Inflammatory macrophage (primary cell): Measurements from ENCODE around the gene PSORS1C1.
A peak's percentile ranks its signal among the peaks of the same experiment; 100 is the strongest.
"Not testable (repeated sequence)": the region's sequence is repeated elsewhere in the genome, so short reads cannot be mapped to it uniquely, and the experiment has no call there.

Experiments used
- DNase-seq, 2 donors: peaks; one replicate each; pipeline ENCODE4 v3.0.0-alpha.2; 2020 to 2022

Gene PSORS1C1

GRCh38 chr6:31158863-31159855 is 44.6 kb downstream of the PSORS1C1 start:
- peak in 1 of 2 donors; percentile 3 for DNase-seq

GRCh38 chr6:31161216-31162126 is 46.9 kb downstream of the PSORS1C1 start:
- DNase-seq: no peak

GRCh38 chr6:31162463-31163165 is 48.0 kb downstream of the PSORS1C1 start:
- DNase-seq: no peak

- DNase-seq: no peak
Observed at GRCh38 chr6:31163922-31164321, 49.3 kb downstream of the PSORS1C1 start.

GRCh38 chr6:31164475-31165063 is 50.0 kb downstream of the PSORS1C1 start:
- DNase-seq: not testable (repeated sequence)

GRCh38 chr6:31165064-31165832 is 50.6 kb downstream of the PSORS1C1 start:
- DNase-seq: not testable (repeated sequence)

- DNase-seq: no peak
Observed at GRCh38 chr6:31165986-31166385, 51.4 kb downstream of the PSORS1C1 start.

- no peak for DNase-seq
Observed at GRCh38 chr6:31168606-31169005, 54.0 kb downstream of the PSORS1C1 start.

GRCh38 chr6:31169123-31169857 is 54.7 kb downstream of the PSORS1C1 start:
- DNase-seq: no peak

- not testable (repeated sequence) for DNase-seq
Observed at GRCh38 chr6:31169858-31170599, 55.4 kb downstream of the PSORS1C1 start.

- DNase-seq: no peak
Observed at GRCh38 chr6:31170600-31170881, 55.9 kb downstream of the PSORS1C1 start, which contains the start of gene POU5F1. POU5F1 (minus strand) TSS chr6:31170682; CDS start chr6:31170620, 62 bp downstream.

GRCh38 chr6:31170987-31171671 is 56.5 kb downstream of the PSORS1C1 start:
- no peak for DNase-seq

- DNase-seq: no peak
Observed at GRCh38 chr6:31171931-31172905, 57.6 kb downstream of the PSORS1C1 start.

GRCh38 chr6:31172973-31173384 is 58.4 kb downstream of the PSORS1C1 start:
- no peak for DNase-seq

GRCh38 chr6:31173406-31173805 is 58.8 kb downstream of the PSORS1C1 start:
- DNase-seq: no peak

GRCh38 chr6:31174378-31174777 is 59.8 kb downstream of the PSORS1C1 start:
- DNase-seq: no peak

- DNase-seq: no peak
Observed at GRCh38 chr6:31175971-31176370, 61.4 kb downstream of the PSORS1C1 start.
